GM12878 (cell line): Measurements from ENCODE around the gene GARRE1.
A peak's percentile ranks its signal among the peaks of the same experiment; 100 is the strongest.

Experiments
- CBX5 ChIP-seq: sonication (generic); IDR thresholded peaks from 2 replicates; pipeline ENCODE4 v1.6.1; 2016; ENCODE audit warnings: low read depth, moderate library complexity, mild to moderate bottlenecking, inconsistent platforms
- CEBPB ChIP-seq, 2 experiments: fragments of 150-350 bp in 1 of 2; IDR thresholded peaks; 2 replicates each; pipeline ENCODE4 v1.6.1; 2012 to 2014; ENCODE audit warnings: low read depth in 2 of 2, low read length in 2 of 2, borderline replicate concordance in 1 of 2, inconsistent platforms in 1 of 2
- EGR1 ChIP-seq, 2 experiments: IDR thresholded peaks; 1 replicate in 1 of 2; 2 replicates in 1 of 2; pipeline ENCODE4 v1.6.1; 2011 to 2012; ENCODE audit warnings: low read depth in 2 of 2, low read length in 2 of 2, borderline replicate concordance in 1 of 2, mild to moderate bottlenecking in 1 of 2, moderate library complexity in 1 of 2
- EP300 ChIP-seq, 2 experiments: fragments of 150-350 bp in 1 of 2; IDR thresholded peaks; 2 replicates each; pipeline ENCODE4 v1.6.1; 2011 to 2012; ENCODE audit warnings: low read depth in 2 of 2, low read length in 2 of 2, borderline replicate concordance in 1 of 2, improper control_type of control experiment in 1 of 2, inconsistent platforms in 1 of 2; ENCODE audit not compliant: control insufficient read depth in 1 of 2
- EZH2 ChIP-seq: IDR thresholded peaks from 2 replicates; pipeline ENCODE4 v1.6.1; 2012; ENCODE audit warnings: low read depth, mild to moderate bottlenecking, control low read depth, inconsistent platforms, low read length, borderline replicate concordance; ENCODE audit not compliant: control insufficient read depth
- FOXM1 ChIP-seq: IDR thresholded peaks from 2 replicates; pipeline ENCODE4 v1.6.1; 2012; ENCODE audit warnings: low read depth, mild to moderate bottlenecking, inconsistent platforms, low read length, moderate library complexity
- JUND ChIP-seq: IDR thresholded peaks from 2 replicates; pipeline ENCODE4 v1.6.1; 2012; ENCODE audit warnings: low read depth, mild to moderate bottlenecking, low read length, improper control_type of control experiment, moderate library complexity
- KDM1A ChIP-seq: fragments of 200-600 bp; sonication (generic); IDR thresholded peaks from 2 replicates; pipeline ENCODE4 v1.6.1; 2016; ENCODE audit warnings: borderline replicate concordance
- MEF2A ChIP-seq: IDR thresholded peaks from 2 replicates; pipeline ENCODE4 v1.6.1; 2011; ENCODE audit warnings: low read depth, mild to moderate bottlenecking, low read length, moderate library complexity; ENCODE audit not compliant: insufficient read depth
- TF ChIP-seq, protein P1 (sequence below): IDR thresholded peaks from 2 replicates; pipeline ENCODE4 v1.6.1; 2011; ENCODE audit warnings: low read depth, mild to moderate bottlenecking, low read length, moderate library complexity, borderline replicate concordance; ENCODE audit errors: extremely low read depth
- TF ChIP-seq, protein P2 (sequence below): IDR thresholded peaks from 2 replicates; pipeline ENCODE4 v1.6.1; 2012; ENCODE audit warnings: mild to moderate bottlenecking, low read depth, low read length
- TF ChIP-seq, protein P3 (sequence below), 3 experiments: IDR thresholded peaks in 2 of 3; conservative IDR thresholded peaks in 1 of 3; 2 replicates each; pipeline ENCODE4 v1.5.1; 2011; ENCODE audit warnings: low read depth in 3 of 3, low read length in 3 of 3, mild to moderate bottlenecking in 3 of 3, control low read depth in 2 of 3, moderate library complexity in 2 of 3, inconsistent platforms in 1 of 3, mixed read lengths in 1 of 3; ENCODE audit not compliant: control insufficient read depth in 2 of 3, insufficient read depth in 1 of 3; ENCODE audit errors: extremely low read depth in 1 of 3

DNA sequence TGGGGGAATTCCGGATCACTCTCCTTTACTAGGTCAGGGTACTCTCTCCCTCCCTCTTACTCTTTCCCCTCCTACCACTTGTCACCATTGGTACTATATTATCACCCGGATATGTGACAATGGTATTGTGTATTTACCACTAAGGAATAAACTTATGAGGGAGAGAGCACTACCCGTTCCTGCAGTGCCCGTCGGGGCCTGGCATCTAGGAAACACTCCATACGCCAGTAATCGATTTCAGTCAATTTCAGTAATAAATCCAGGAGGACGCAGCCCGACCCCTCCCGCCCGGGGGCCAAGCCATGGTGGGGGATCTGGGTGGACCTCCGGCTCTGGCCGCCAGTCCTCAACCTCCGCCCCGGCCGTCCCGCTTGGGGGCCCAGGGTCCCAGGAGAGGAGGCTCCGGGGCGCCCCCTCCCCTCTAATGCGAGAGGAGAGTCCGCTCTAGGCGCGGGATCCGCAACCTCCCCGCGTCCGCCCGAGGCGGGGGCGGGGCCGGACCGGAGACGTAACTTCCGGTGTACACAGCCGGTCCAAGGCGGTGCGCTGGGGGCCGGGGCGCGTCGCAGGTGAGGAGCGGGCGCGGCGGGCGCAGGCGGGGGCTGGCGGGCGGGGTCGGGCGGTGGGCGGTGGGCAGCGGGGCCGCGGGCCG is at the start of gene GARRE1:
- TF ChIP-seq, protein P1, sequence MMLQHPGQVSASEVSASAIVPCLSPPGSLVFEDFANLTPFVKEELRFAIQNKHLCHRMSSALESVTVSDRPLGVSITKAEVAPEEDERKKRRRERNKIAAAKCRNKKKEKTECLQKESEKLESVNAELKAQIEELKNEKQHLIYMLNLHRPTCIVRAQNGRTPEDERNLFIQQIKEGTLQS: no peak
- TF ChIP-seq, protein P2, sequence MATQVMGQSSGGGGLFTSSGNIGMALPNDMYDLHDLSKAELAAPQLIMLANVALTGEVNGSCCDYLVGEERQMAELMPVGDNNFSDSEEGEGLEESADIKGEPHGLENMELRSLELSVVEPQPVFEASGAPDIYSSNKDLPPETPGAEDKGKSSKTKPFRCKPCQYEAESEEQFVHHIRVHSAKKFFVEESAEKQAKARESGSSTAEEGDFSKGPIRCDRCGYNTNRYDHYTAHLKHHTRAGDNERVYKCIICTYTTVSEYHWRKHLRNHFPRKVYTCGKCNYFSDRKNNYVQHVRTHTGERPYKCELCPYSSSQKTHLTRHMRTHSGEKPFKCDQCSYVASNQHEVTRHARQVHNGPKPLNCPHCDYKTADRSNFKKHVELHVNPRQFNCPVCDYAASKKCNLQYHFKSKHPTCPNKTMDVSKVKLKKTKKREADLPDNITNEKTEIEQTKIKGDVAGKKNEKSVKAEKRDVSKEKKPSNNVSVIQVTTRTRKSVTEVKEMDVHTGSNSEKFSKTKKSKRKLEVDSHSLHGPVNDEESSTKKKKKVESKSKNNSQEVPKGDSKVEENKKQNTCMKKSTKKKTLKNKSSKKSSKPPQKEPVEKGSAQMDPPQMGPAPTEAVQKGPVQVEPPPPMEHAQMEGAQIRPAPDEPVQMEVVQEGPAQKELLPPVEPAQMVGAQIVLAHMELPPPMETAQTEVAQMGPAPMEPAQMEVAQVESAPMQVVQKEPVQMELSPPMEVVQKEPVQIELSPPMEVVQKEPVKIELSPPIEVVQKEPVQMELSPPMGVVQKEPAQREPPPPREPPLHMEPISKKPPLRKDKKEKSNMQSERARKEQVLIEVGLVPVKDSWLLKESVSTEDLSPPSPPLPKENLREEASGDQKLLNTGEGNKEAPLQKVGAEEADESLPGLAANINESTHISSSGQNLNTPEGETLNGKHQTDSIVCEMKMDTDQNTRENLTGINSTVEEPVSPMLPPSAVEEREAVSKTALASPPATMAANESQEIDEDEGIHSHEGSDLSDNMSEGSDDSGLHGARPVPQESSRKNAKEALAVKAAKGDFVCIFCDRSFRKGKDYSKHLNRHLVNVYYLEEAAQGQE: no peak
- TF ChIP-seq EZH2: no peak
- no peak for TF ChIP-seq FOXM1
- no peak for TF ChIP-seq CEBPB (IDR thresholded peaks at IDR 0.05; ENCODE audit: borderline replicate concordance in 1 of 2, low read depth in 2 of 2, low read length in 2 of 2)
- TF ChIP-seq, protein P3, sequence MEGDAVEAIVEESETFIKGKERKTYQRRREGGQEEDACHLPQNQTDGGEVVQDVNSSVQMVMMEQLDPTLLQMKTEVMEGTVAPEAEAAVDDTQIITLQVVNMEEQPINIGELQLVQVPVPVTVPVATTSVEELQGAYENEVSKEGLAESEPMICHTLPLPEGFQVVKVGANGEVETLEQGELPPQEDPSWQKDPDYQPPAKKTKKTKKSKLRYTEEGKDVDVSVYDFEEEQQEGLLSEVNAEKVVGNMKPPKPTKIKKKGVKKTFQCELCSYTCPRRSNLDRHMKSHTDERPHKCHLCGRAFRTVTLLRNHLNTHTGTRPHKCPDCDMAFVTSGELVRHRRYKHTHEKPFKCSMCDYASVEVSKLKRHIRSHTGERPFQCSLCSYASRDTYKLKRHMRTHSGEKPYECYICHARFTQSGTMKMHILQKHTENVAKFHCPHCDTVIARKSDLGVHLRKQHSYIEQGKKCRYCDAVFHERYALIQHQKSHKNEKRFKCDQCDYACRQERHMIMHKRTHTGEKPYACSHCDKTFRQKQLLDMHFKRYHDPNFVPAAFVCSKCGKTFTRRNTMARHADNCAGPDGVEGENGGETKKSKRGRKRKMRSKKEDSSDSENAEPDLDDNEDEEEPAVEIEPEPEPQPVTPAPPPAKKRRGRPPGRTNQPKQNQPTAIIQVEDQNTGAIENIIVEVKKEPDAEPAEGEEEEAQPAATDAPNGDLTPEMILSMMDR (IDR thresholded peaks at IDR 0.05 in 2 of 3, conservative IDR thresholded peaks at IDR 0.05 in 1 of 3; ENCODE audit: control insufficient read depth in 2 of 3, extremely low read depth in 1 of 3, insufficient read depth in 1 of 3, low read depth in 3 of 3, low read length in 3 of 3): no peak
- no peak for TF ChIP-seq JUND
- TF ChIP-seq CBX5: no peak
- TF ChIP-seq MEF2A: no peak
- no peak for TF ChIP-seq EP300 (IDR thresholded peaks at IDR 0.05; ENCODE audit: borderline replicate concordance in 1 of 2, control insufficient read depth in 1 of 2, low read depth in 2 of 2, low read length in 2 of 2)
- no peak for TF ChIP-seq KDM1A
- TF ChIP-seq EGR1 (IDR thresholded peaks at IDR 0.05; ENCODE audit: borderline replicate concordance in 1 of 2, low read depth in 2 of 2, low read length in 2 of 2): peak in 1 of 2 experiments; percentile 90; a peak in 2 of 3 replicates
